NCI-H1105 treated with DMSO at 0.1 percent for 48 hours (cell line): ENCODE measurements around the gene EFHD1.

ENCODE experiments used
- DNase-seq: peaks from one replicate; lab custom pipeline; 2025; lab: John Stamatoyannopoulos, UW

Gene EFHD1

DNA sequence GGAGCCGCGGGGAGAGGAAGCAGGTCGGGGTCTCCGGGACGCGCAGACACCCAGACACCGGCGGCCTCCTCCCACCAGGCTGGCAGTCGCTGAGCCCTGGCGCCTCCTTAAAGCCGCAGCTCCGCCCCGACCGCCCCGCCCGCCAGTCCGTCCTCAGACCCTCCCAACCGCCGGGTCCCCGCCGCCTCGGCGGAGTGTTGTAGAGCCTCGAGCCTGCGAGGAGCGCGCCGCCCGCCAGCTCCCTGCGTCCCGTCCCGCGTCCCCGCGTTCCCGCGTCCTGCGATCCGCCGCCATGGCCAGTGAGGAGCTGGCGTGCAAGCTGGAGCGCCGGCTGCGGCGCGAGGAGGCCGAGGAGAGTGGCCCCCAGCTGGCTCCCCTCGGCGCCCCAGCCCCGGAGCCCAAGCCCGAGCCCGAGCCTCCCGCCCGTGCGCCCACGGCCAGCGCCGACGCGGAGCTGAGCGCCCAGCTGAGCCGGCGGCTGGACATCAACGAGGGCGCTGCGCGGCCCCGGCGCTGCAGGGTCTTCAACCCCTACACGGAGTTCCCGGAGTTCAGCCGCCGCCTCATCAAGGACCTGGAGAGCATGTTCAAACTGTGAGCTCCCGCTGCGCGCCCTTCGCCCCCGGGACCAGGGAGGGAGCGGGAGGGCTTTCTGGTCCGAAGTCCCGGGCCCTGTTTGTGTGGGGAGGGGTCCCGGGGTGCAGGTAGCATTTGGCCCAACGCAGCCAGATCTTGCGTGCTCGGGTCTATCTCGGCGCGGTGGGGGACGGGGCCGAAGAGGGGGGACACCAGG, at the start of gene EFHD1:
Gene EFHD1, plus strand, starts transcription at position 192 of the 793 bp plus-strand sequence. Its CDS starts 101 bp downstream, at position 293.
- peak; percentile 50 for DNase-seq

GRCh38 chr2:232584238-232584637, 49.2 kb upstream of the EFHD1 start:
- DNase-seq = no peak

GRCh38 chr2:232586943-232587505, 46.4 kb upstream of the EFHD1 start:
- DNase-seq = no peak

DNA sequence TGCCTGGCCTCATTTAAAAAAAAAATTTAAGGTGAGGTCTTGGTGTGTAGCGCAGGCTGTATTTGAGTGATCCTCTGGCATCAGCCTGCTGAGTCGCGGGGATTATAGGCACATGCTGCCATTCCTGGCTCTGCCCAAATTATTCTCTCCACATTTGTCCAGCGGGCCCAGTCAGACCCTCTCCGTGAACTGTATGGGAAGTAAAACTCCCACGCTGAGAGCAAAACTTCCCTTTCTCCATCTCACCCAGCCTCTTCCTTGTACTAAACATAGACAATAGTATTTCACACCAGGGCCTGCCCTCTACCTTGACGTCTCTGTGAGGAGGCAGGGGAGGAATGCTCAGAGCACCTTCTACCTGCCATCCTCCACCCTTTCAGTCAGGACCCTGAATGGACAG, 45.9 kb upstream of the EFHD1 start:
- DNase-seq = no peak

DNA sequence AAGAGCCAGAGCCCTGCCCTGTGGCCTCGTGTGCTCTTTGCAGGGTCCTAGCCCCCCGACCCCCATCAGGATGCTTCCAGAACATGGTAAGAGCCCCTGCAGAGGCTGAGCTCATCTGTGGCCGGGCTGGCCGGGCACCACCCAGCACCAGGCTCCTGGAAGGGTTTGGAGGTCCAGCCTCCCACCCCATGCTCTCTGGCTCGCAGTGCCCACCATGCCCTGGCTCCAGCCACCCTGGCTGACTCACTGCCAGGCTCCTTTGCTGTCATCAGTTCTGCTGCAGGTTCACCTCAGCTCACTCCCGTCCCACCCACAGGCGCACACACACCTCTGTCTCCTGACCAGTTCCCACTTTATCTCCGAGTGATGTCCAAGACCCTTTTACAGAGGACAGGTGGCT, 45.4 kb upstream of the EFHD1 start:
- DNase-seq = no peak

DNA sequence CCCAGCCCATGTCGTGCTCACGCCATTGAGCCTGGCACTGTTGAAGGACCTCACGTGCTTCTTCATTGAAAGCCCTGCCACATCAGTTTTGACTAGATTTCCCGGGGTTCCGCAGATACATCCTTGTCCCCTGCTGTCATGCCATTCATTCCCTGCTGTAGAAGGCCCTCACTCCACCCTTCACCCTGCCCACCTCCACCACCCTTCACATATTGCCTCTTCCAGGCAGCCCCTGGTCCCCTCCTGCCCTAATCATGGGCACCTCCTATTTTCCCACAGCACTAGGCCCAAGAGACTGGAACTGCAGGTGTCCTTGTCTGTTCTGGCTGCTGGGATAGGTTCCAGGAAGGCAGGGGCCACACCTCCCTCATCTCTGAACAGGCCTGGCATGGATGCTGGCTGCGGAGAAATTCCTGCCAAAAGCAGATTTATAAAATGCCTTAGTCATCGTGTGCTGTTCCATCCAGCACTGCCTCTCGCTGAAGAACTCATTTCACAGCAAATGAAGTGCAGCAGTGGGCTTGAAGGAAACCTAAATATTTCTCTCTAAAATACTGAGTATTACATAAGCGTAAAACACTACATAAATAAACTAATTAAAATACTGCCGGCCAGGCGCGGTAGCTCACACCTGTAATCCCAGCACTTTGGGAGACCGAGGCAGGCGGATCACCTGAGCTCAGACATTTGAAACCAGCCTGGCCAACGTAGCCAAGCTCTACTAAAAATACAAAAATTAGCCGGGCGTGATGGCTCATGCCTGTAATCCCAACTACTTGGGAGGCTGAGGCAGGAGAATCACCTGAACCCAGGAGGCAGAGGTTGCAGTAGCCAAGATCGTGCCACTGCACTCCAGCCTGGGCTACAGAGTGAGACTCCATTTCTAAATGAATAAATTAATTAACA, 44.5 kb upstream of the EFHD1 start:
- DNase-seq = no peak

GRCh38 chr2:232592772-232593395, 40.5 kb upstream of the EFHD1 start:
- DNase-seq = no peak

DNA sequence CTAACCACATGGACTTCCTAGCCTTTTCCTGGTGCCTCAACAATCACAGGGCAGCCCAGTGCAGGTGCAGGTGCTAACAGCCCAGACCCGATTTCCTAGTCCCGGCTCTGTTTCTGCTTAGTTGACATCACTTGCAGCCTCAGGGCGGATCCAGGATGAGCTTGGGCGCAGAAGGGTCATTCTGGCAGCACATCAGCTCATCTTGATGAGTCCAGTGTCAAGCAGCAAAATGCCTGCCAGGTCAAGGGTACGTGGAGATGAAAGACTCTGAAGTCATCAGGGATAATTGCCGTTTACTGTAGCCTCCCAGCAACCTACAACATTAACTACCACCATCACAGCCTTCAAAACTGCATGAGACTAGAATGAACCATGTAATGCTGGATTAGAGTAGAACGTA, 39.4 kb upstream of the EFHD1 start:
- DNase-seq = no peak

- no peak for DNase-seq
These were observed 35.9 kb upstream of the EFHD1 start for GRCh38 chr2:232597362-232598079.

GRCh38 chr2:232598293-232598692, 35.1 kb upstream of the EFHD1 start:
- DNase-seq = no peak

GRCh38 chr2:232600053-232600773, 33.2 kb upstream of the EFHD1 start:
- DNase-seq = no peak

DNA sequence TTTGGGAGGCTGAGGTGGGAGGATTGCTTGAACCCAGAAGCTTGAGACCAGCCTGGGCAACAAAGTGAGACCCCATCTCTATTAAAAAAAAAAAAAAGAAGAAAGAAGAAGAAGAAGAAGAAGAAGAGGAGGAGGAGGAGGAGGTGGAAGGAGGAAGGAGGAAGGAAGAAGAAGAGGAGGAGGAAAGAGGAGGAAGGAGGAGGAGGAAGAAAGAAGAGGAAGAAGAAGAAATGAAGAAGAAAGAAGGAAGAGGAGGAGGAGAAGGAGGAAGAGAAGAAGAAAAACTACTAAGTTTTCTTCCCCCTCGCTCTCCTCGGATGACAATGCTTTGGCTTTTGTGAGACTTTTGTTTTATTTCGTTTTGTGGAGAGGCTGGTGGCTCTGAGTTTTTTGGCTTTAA, 30.1 kb upstream of the EFHD1 start:
- no peak for DNase-seq

DNA sequence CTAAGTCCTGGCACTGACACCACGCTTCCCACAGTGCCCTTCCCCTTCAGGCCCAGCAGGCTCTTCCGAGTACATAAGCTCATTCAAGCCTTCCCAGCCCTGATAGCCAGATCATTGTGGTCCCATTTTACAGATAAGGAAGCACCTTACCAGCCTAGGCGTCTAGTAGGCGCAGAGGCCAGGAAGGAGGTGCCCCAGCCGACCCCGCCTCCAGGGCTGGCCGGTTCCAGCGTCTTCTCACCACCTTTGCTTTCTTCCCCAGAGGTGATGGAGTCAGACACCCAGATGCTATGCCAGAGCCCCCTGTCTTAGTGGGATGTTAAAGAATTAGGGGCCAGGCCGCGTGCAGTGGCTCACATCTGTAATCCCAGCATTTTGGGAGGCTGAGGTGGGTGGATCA, 28.9 kb upstream of the EFHD1 start:
- no peak for DNase-seq

DNA sequence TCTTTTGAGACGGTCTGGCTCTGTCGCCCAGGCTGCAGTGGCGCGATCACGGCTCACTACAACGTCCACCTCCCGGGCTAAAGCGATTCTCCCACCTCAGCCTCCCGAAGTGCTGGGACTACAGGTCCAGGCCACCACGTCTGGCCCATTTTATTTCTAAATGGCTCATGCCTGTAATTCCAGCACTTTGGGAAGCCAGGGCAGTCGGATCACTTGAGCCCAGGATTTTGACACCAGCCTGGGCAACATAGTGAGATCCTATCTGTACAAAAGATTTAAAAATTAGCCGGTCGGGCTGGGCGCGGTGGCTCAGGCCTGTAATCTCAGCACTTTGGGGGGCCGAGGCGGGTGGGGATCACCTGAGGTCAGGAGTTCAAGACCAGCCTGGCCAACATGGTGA, 26.4 kb upstream of the EFHD1 start:
- no peak for DNase-seq

GRCh38 chr2:232609607-232610006, 23.8 kb upstream of the EFHD1 start:
- no peak for DNase-seq

DNA sequence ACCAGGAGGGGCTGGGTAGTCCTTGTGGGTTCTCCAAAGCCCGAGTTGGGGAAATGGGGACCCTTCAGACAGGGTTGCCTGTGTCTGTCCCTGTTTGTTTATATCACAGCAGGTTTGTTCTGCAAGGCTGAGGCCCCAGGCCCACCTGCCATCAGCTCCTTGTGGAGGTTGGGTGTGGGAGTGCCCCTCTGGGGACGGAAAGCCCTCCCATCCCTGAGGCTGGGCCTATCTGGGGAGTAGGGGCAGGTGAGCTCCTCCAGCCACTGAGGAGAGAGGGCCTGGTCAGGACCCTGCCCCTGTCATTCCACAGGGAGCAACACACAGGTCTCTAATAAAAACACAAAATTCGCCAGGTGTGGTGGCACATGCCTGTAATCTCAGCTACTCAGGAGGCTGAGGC, 23.3 kb upstream of the EFHD1 start:
- no peak for DNase-seq

DNA sequence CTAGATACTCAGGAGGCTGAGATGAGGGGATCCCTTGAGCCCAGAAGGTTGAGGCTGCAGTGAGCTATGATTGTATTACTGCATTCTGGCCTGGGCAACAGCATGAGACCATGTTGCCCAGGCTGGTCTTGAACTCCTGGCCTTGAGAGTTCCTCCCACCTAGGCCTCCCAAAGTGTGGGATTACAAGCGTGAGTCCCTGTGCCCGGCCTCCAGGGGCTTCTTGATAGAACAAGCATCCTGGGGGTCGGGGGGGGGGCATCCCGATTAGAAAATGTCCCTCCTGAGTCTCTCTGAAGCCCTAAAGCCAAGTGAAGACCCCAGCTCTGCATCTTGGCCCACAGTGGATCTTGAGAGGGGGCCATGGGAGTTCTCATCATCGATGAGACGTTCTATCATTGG, 22.3 kb upstream of the EFHD1 start:
- DNase-seq = no peak

DNA sequence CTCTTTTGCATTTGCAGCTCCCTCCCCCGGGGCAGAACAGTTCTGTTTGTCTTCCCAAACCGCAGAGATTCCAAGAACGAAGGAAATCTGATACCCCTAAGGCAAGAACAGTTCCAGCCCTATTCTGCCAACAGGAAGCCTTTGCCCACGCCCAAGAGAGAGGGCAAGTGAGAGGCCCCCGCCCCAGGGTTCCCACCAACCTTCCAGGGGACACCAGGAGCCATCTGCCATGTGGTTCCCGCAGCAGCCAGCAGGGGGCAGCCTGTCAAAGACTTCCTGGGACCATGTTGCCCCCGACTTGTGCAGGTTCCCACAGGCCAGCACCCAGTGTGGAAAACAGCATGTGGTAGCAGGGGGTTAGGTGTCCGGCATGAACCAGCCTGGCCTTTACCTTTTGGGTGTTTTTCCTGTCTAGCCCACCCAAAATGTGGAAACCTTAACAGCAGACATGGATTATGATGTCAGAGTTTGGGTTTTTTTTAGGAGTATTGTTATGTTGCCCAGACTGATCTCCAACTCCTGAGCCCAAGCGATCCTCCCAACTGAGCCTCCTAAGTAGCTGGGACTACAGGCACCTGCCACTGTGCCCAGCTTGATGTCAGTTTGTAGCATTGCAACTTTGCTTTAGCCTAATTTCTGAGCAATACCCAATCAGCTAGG, 21.7 kb upstream of the EFHD1 start:
- DNase-seq = peak; percentile 13

DNA sequence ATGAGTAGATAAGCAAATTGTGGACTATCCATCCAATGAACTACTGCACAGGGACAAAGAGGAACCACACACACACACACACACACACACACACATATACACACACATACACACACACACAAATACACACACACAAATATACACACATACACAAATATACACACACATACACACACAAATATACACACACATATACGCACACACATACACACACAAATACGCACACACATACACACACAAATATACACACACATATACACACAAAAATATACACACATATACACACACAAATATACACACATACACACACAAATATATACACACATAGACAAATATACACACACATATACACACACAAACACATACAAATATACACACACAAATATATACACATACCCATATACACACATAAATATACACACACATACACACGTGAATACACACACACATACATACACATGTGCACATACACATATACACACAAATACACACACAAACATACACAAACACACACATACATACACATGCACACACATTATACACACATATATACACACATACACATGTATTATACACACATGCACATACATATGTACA, 19.8 kb upstream of the EFHD1 start:
- DNase-seq = no peak

GRCh38 chr2:232615339-232615738, 18.1 kb upstream of the EFHD1 start:
- no peak for DNase-seq
